ENCODE measurements around the gene HIF3A.

DNA sequence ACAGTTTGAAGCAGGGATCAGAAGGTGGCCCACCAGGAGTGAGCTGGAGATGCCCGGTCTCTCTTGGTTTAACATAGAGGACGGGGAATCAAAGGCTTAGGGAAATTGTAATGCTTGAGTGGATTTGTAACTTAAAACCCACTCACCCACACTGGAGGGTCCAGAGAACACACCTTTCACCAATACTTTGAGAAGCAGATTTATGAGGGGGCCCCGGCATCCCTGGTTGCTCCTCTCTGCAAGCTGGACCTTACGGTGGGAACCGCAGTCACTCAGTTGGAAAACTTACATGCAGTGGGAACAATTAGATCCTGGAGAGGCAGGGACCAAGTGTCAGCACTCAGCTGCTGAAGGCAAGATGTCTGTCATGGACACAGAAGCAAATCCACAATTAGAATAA, 70.6 kb downstream of the HIF3A start:
- TF ChIP-seq CTCF (conservative IDR thresholded peaks at IDR 0.05 in 1 of 2, IDR thresholded peaks at IDR 0.05 in 1 of 2; ENCODE audit: low read depth in 1 of 2, low read length in 2 of 2) (no peak), EZH2 (IDR thresholded peaks at IDR 0.05; ENCODE audit: low read length, missing control alignments) (no peak)

All from fibroblast of lung (primary cell).